Liver (tissue), 3 donors: ENCODE measurements around the gene KRTAP5-2.

Experiments used
- ATF3 ChIP-seq: IDR thresholded peaks from 2 replicates; pipeline ENCODE4 v1.6.1; 2016; ENCODE audit warnings: antibody characterized with exemption
- CTCF ChIP-seq: fragments of 150-350 bp; IDR thresholded peaks from 2 replicates; pipeline ENCODE4 v1.5.1; 2017; ENCODE audit warnings: improper control_type of control experiment, low read depth, low read length; ENCODE audit not compliant: missing input control
- EGR1 ChIP-seq, 2 donors: IDR thresholded peaks; 2 replicates each; pipeline ENCODE4 v1.6.1; 2016 to 2018; ENCODE audit warnings: antibody characterized with exemption in 2 of 2, low read depth in 2 of 2
- FOXA1 ChIP-seq: IDR thresholded peaks from 2 replicates; pipeline ENCODE4 v1.6.1; 2016; ENCODE audit warnings: antibody characterized with exemption
- GABPA ChIP-seq, 2 donors: IDR thresholded peaks in 1 of 2; conservative IDR thresholded peaks in 1 of 2; 2 replicates each; pipeline ENCODE4 v1.6.1; 2016; ENCODE audit warnings: antibody characterized with exemption in 2 of 2, mild to moderate bottlenecking in 1 of 2, moderate library complexity in 1 of 2
- JUND ChIP-seq, 2 donors: IDR thresholded peaks; 2 replicates each; pipeline ENCODE4 v1.6.1; 2016; ENCODE audit warnings: antibody characterized with exemption in 2 of 2
- MAX ChIP-seq: IDR thresholded peaks from 2 replicates; pipeline ENCODE4 v1.6.1; 2016; ENCODE audit warnings: antibody characterized with exemption
- RAD21 ChIP-seq, 2 donors: IDR thresholded peaks; 2 replicates each; pipeline ENCODE4 v1.6.1; 2016; ENCODE audit warnings: antibody characterized with exemption in 2 of 2, mild to moderate bottlenecking in 2 of 2
- REST ChIP-seq: IDR thresholded peaks from 2 replicates; pipeline ENCODE4 v1.6.1; 2016; ENCODE audit warnings: antibody characterized with exemption, mild to moderate bottlenecking
- RXRA ChIP-seq, 2 donors: IDR thresholded peaks; 2 replicates each; pipeline ENCODE4 v1.6.1; 2017 to 2018; ENCODE audit warnings: antibody characterized with exemption in 2 of 2, mild to moderate bottlenecking in 1 of 2
- SP1 ChIP-seq: IDR thresholded peaks from 2 replicates; pipeline ENCODE4 v1.6.1; 2018; ENCODE audit warnings: antibody characterized with exemption, mild to moderate bottlenecking
- TAF1 ChIP-seq: conservative IDR thresholded peaks from 2 replicates; pipeline ENCODE4 v1.6.1; 2016; ENCODE audit warnings: antibody characterized with exemption, mild to moderate bottlenecking
- YY1 ChIP-seq: IDR thresholded peaks from 2 replicates; pipeline ENCODE4 v1.6.1; 2016; ENCODE audit warnings: antibody characterized with exemption, mild to moderate bottlenecking
- ZBTB33 ChIP-seq: IDR thresholded peaks from 2 replicates; pipeline ENCODE4 v1.6.1; 2016; ENCODE audit warnings: antibody characterized with exemption
- donor health status: healthy.
- donor health status: healthy.

- TF ChIP-seq EGR1 (IDR thresholded peaks at IDR 0.05; ENCODE audit: low read depth in 2 of 2) (no peak), SP1 (no peak), TAF1 (no peak), CTCF (no peak), YY1 (no peak), REST (no peak), RXRA (IDR thresholded peaks at IDR 0.05) (no peak), MAX (no peak), RAD21 (IDR thresholded peaks at IDR 0.05) (no peak), JUND (IDR thresholded peaks at IDR 0.05) (no peak), ATF3 (no peak), GABPA (IDR thresholded peaks at IDR 0.05 in 1 of 2, conservative IDR thresholded peaks at IDR 0.05 in 1 of 2) (no peak), ZBTB33 (no peak), FOXA1 (no peak)
Observed at GRCh38 chr11:1637628-1638027, 39.5 kb upstream of the KRTAP5-2 start.
